Fibroblast of the aortic adventitia (primary cell): ENCODE results near the gene SNRNP200. TPM values are rescaled to one million over a fixed set of nuclear protein-coding genes. Genes with fewer than 3 reads are reported as not detected.
"Not testable (repeated sequence)": the region's sequence is repeated elsewhere in the genome, so short reads cannot be mapped to it uniquely, and the experiment has no call there.

Source experiments
- DNase-seq: peaks from one replicate; pipeline ENCODE4 v3.0.0-alpha.2; 2010; ENCODE audit warnings: low read depth
- H3K4me3 ChIP-seq: 2 replicates; pipeline ENCODE4 v1.5.1; 2011; ENCODE audit warnings: low read depth, mild to moderate bottlenecking, control low read depth, low read length, moderate library complexity
- CTCF ChIP-seq: IDR thresholded peaks from 2 replicates; pipeline ENCODE4 v1.5.1; 2011; ENCODE audit warnings: mild to moderate bottlenecking, low read length, control low read depth, inconsistent platforms; ENCODE audit not compliant: insufficient read depth
- total RNA-seq: library from RNA; depleted of rRNA; stranded (reverse); fragments of >200 nt; gene quantifications from 2 replicates; pipeline ENCODE4 v1.2.3, GENCODE V29; 2012; ENCODE audit warnings: low replicate concordance

The SNRNP200 gene
- total RNA-seq, 1 donor = 39.3 TPM

GRCh38 chr2:96261328-96262003 lies 43.9 kb downstream of the SNRNP200 start:
- no peak for DNase-seq
- no peak for TF ChIP-seq CTCF
- H3K4me3 ChIP-seq = no peak overlapping the region

DNA sequence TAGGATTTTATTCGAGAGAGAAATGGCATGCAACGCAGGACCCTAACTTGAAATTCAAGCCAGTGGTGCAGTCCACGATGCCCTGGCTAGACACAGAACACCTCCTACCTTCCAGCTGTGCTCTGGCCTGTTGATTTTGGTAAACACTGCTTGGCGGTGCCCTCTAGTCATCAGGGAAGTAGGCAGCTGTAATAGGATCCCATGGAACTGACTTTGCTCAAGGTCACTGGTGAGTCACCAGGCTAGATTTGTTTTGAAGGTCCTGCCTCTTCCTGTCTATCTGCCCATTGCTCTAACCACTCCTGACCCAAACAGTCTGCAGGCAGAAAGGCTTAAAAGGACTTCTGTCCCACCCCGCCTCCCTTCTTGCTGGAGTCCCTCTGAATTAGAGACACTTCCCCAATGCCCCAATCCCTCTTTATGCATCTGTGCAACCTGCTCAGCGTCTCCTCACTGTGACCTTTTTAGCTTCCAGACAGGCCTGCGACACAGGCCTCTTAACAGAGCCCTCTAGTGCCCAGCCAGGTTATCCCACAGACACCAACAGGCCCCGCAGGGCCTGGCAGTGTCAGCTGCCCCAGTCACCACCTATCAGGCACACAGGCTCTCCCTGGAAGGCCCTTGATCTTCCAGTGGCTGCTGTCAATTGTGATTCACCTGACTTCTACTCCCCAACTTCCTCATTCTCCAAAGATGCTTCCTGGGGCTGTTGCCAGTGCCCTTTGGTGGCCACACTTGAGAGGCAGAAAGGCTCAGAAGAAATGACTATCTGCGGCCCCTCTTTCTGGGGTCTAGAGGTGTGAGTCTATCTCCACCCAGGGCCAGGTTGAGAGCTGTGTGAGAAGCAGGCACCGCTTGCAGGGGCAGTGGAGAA lies 44.7 kb downstream of the SNRNP200 start:
- peak; percentile 87 for DNase-seq
- TF ChIP-seq CTCF = peak; percentile 40
- peak overlapping the region; percentile 9 for H3K4me3 ChIP-seq

DNA sequence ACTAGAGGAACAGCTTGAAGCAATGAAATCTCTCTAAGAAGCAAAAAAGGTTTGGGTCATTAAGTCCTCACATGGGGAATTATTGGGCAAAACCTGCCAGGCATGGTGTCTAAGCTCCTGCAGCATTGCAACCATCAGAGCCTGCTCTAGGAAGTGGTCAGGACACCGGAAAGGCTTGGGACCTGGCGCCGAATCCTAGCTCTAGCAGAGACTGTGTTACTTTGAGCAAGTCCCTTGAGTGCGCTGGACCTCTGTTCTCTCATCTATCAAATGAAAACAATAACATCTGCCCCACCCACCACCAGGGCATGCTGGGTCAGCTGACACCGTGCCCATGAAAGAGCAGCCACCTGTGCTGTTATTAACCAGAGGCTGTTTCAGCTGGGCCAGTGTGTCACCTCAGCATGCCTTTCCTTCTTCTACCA lies 45.8 kb downstream of the SNRNP200 start:
- no peak for TF ChIP-seq CTCF
- H3K4me3 ChIP-seq = no peak overlapping the region
- no peak for DNase-seq

DNA sequence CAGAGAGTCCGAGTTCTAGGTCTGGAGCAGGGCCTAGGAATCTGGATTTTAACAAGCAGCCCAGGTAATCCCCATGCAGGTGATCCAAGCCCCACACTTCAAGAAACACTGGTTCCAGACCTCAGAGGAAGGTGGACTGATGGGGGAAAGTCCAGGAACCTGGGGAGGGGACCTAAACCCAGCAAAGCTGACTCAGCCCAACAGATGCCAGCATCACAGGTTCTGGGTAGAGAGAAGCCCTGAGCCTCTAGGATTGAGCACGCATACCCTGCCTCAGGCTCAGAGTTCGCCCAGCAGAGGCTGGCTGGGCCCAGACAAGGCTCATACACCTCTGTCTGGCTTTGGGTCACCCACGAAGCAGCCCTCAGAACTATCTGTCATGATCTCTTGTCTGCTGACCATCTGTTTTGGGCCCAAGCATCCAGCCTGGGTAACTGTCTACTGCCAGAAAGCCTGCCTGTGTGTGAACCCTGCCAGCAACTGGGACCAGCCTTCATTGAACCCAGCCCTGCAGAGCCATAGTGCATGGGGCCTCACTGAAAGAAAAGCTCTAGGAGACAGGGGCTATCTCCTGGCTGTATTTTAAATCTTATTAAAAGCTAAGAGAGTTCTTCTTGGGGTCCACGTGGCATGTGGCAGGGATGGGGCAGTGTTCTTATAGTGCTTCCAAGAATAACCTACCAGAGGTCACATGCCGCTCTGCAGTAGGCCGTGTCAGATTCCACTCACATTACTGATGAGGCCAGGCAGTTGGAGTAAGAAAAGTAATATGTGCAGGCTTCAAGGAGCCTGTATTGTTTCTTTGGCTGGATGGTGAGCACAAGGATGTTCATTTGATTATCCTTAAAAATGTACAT lies 47.0 kb downstream of the SNRNP200 start:
- no peak for DNase-seq
- TF ChIP-seq CTCF = no peak
- H3K4me3 ChIP-seq = no peak overlapping the region

DNA sequence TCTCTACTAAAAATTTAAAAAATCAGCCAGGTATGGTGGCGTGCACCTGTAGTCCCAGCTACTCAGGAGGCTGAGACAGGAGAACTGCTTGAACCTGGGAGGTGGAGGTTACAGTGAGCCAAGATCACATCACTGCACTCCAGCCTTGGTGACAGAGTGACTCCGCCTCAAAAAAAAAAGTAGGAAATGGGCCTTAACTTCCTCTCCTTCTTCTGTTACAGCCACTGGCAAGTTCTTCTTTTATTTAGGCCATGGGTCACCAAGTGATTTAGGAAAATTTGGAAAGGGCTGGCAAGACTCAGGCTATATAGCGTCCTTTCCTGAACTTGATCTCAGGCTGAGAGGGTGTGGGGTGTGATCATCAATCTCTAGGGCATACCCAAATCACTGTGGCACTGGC lies 47.6 kb downstream of the SNRNP200 start:
- not testable (repeated sequence) for DNase-seq

GRCh38 chr2:96256611-96257113 lies 48.7 kb downstream of the SNRNP200 start:
- no peak for TF ChIP-seq CTCF
- no peak overlapping the region for H3K4me3 ChIP-seq
- DNase-seq = no peak

More for the DNA sequence above, 47.6 kb downstream of the SNRNP200 start:
- not testable (repeated sequence) for H3K4me3 ChIP-seq
